H9 (cell line): ENCODE data around the gene PSMD1. TPM values are rescaled to one million over a fixed set of nuclear protein-coding genes. Genes with fewer than 3 reads are reported as not detected.

Experiments used
- DNase-seq: peaks from one replicate; pipeline ENCODE4 v3.0.0-alpha.2; 2017
- H2AFZ ChIP-seq: one replicate; pipeline ENCODE4 v1.6.1; 2013; ENCODE audit warnings: mild to moderate bottlenecking, low read length, control low read depth, moderate library complexity
- H2AK5ac ChIP-seq: 2 replicates; pipeline ENCODE4 v1.6.1; 2013; ENCODE audit warnings: low read length, control low read depth, mixed read lengths; ENCODE audit not compliant: insufficient read length
- H2BK120ac ChIP-seq: one replicate; pipeline ENCODE4 v1.6.1; 2013; ENCODE audit warnings: low read depth, mild to moderate bottlenecking, low read length, control low read depth, inconsistent platforms; ENCODE audit not compliant: poor library complexity, severe bottlenecking
- H2BK12ac ChIP-seq: 2 replicates; pipeline ENCODE4 v1.6.1; 2013; ENCODE audit warnings: low read length, control low read depth, mixed read lengths, low read depth; ENCODE audit not compliant: insufficient read length
- H2BK15ac ChIP-seq: 2 replicates; pipeline ENCODE4 v1.6.1; 2013; ENCODE audit warnings: low read depth, low read length, control low read depth
- H2BK20ac ChIP-seq: one replicate; pipeline ENCODE4 v1.6.1; 2013; ENCODE audit warnings: low read depth, mild to moderate bottlenecking, low read length, control low read depth, inconsistent platforms; ENCODE audit not compliant: poor library complexity, severe bottlenecking
- H2BK5ac ChIP-seq: 2 replicates; pipeline ENCODE4 v1.6.1; 2013; ENCODE audit warnings: low read length, control low read depth, mixed read lengths; ENCODE audit not compliant: insufficient read length
- H3K14ac ChIP-seq: 2 replicates; pipeline ENCODE4 v1.6.1; 2013; ENCODE audit warnings: low read length, control low read depth; ENCODE audit not compliant: insufficient read depth
- H3K18ac ChIP-seq: 2 replicates; pipeline ENCODE4 v1.6.1; 2013; ENCODE audit warnings: low read depth, mild to moderate bottlenecking, mixed read lengths, low read length, control low read depth; ENCODE audit not compliant: insufficient read length
- H3K23ac ChIP-seq: 2 replicates; pipeline ENCODE4 v1.6.1; 2013; ENCODE audit warnings: low read length, control low read depth, mixed read lengths, low read depth; ENCODE audit not compliant: insufficient read length
- H3K23me2 ChIP-seq: 2 replicates; pipeline ENCODE4 v1.6.1; 2013; ENCODE audit warnings: low read depth, mild to moderate bottlenecking, mixed read lengths, low read length, control low read depth; ENCODE audit not compliant: insufficient read length, poor library complexity, severe bottlenecking
- H3K27ac ChIP-seq: 2 replicates; pipeline ENCODE4 v1.5.1; 2013; ENCODE audit warnings: low read length, control low read depth, mixed read lengths, low read depth; ENCODE audit not compliant: insufficient read length
- H3K27me3 ChIP-seq: 2 replicates; pipeline ENCODE4 v1.6.1; 2013; ENCODE audit warnings: low read length, control low read depth, inconsistent platforms; ENCODE audit not compliant: insufficient read depth
- H3K4ac ChIP-seq: 2 replicates; pipeline ENCODE4 v1.6.1; 2013; ENCODE audit warnings: low read depth, mild to moderate bottlenecking, control low read depth, inconsistent platforms, low read length, moderate library complexity
- H3K4me1 ChIP-seq: 2 replicates; pipeline ENCODE4 v1.6.1; 2013; ENCODE audit warnings: low read length, control low read depth, inconsistent platforms; ENCODE audit not compliant: insufficient read depth
- H3K4me2 ChIP-seq: 2 replicates; pipeline ENCODE4 v1.6.1; 2013; ENCODE audit warnings: low read length, control low read depth, mixed read lengths; ENCODE audit not compliant: insufficient read length, insufficient read depth
- H3K56ac ChIP-seq: 2 replicates; pipeline ENCODE4 v1.6.1; 2013; ENCODE audit warnings: low read depth, mild to moderate bottlenecking, mixed read lengths, low read length, control low read depth; ENCODE audit not compliant: insufficient read length
- H3K79me1 ChIP-seq: 2 replicates; pipeline ENCODE4 v1.6.1; 2013; ENCODE audit warnings: low read depth, mild to moderate bottlenecking, moderate library complexity, low read length, control low read depth, inconsistent platforms; ENCODE audit not compliant: insufficient read depth, poor library complexity, severe bottlenecking
- H3K79me2 ChIP-seq: 2 replicates; pipeline ENCODE4 v1.6.1; 2013; ENCODE audit warnings: low read length, control low read depth, inconsistent platforms; ENCODE audit not compliant: insufficient read depth
- H3K9ac ChIP-seq: 2 replicates; pipeline ENCODE4 v1.6.1; 2013; ENCODE audit warnings: low read length, control low read depth, mixed read lengths; ENCODE audit not compliant: insufficient read length; ENCODE audit errors: extremely low read depth
- H3K9me3 ChIP-seq: one replicate; pipeline ENCODE4 v1.6.1; 2013; ENCODE audit warnings: low read depth, low read length, inconsistent platforms; ENCODE audit not compliant: control insufficient read depth
- H3T11ph ChIP-seq: one replicate; pipeline ENCODE4 v1.6.1; 2013; ENCODE audit warnings: mild to moderate bottlenecking, low read length, control low read depth, inconsistent platforms
- H4K20me1 ChIP-seq: one replicate; pipeline ENCODE4 v1.6.1; 2013; ENCODE audit not compliant: control insufficient read depth, insufficient read length, insufficient read depth
- H4K5ac ChIP-seq: 2 replicates; pipeline ENCODE4 v1.6.1; 2013; ENCODE audit warnings: low read depth, mild to moderate bottlenecking, mixed read lengths, low read length, control low read depth; ENCODE audit not compliant: insufficient read length
- H4K8ac ChIP-seq: replicated peaks from 2 replicates; pipeline ENCODE4 v1.6.1; 2013; ENCODE audit warnings: low read length, control low read depth, mixed read lengths, low read depth; ENCODE audit not compliant: insufficient read length
- H4K91ac ChIP-seq: 2 replicates; pipeline ENCODE4 v1.6.1; 2013; ENCODE audit warnings: low read depth, mild to moderate bottlenecking, moderate library complexity, mixed read lengths, low read length, control low read depth; ENCODE audit not compliant: insufficient read length
- H3K27ac Mint-ChIP-seq, 3 experiments: 2 replicates in 2 of 3; 3 replicates in 1 of 3; pipeline ENCODE4 v1.8.0; 2020 to 2021; ENCODE audit warnings: mixed read lengths in 3 of 3, mild to moderate bottlenecking in 1 of 3, moderate library complexity in 1 of 3
- H3K27me3 Mint-ChIP-seq: 2 replicates; pipeline ENCODE4 v1.8.0; 2021; ENCODE audit warnings: low read depth, mild to moderate bottlenecking, moderate library complexity, mixed read lengths
- H3K36me3 Mint-ChIP-seq, 3 experiments: 2 replicates in 2 of 3; 3 replicates in 1 of 3; pipeline ENCODE4 v1.8.0; 2020 to 2021; ENCODE audit warnings: low read depth in 3 of 3, mixed read lengths in 3 of 3; ENCODE audit not compliant: insufficient read depth in 1 of 3
- H3K4me1 Mint-ChIP-seq, 2 experiments: 2 replicates each; pipeline ENCODE4 v1.8.0; 2020; ENCODE audit warnings: mixed read lengths in 2 of 2
- H3K4me3 Mint-ChIP-seq, 2 experiments: 2 replicates in 1 of 2; 3 replicates in 1 of 2; pipeline ENCODE4 v1.8.0; 2020 to 2021; ENCODE audit warnings: mild to moderate bottlenecking in 2 of 2, mixed read lengths in 2 of 2, moderate library complexity in 1 of 2
- H3K9me3 Mint-ChIP-seq, 2 experiments: 2 replicates in 1 of 2; 3 replicates in 1 of 2; pipeline ENCODE4 v1.8.0; 2020; ENCODE audit warnings: mild to moderate bottlenecking in 2 of 2, mixed read lengths in 2 of 2, moderate library complexity in 1 of 2
- CTCF ChIP-seq: fragments of 200-600 bp; sonication (generic); conservative IDR thresholded peaks from 3 replicates; pipeline ENCODE4 v1.8.0; 2021; ENCODE audit warnings: antibody characterized with exemption, mild to moderate bottlenecking
- WGBS: extraction: QIAGEN DNeasy Blood & Tissue Kit; methylation state at CpG from one replicate; pipeline ENCODE4 v1.1.7; 2013; ENCODE audit warnings: missing lambda C conversion rate, low lambda C conversion rate, mixed read lengths; ENCODE audit not compliant: insufficient read length; ENCODE audit errors: extremely low coverage; 5-methylcytosine and 5-hydroxymethylcytosine counted together
- total RNA-seq: library from RNA; stranded (reverse); gene quantifications from 2 replicates; pipeline ENCODE4 v1.2.1, GENCODE V29; 2021

The PSMD1 gene
- total RNA-seq, 1 experiment from 2014 or later = 166 TPM

- no peaks in the 10 kb centered on the region for H3K4me1 ChIP-seq
- no peak overlapping the region for H4K91ac ChIP-seq
- peaks cover 0 to 10% (median 0%) of the 10 kb centered on the region in 3 experiments; a peak in 3 of 7 replicates for H3K36me3 Mint-ChIP-seq
- no peak overlapping the region for H3K56ac ChIP-seq
- H3K27me3 Mint-ChIP-seq = no peaks in the 10 kb centered on the region
- no peak overlapping the region for H4K5ac ChIP-seq
- DNase-seq = no peak
- no peak overlapping the region for H3K9ac ChIP-seq
- H2AK5ac ChIP-seq = no peak overlapping the region
- peaks cover 3 to 7% of the 10 kb centered on the region in 2 experiments; a peak in 2 of 4 replicates for H3K4me1 Mint-ChIP-seq
- no peaks in the 10 kb centered on the region for H3K9me3 Mint-ChIP-seq
- H3K23me2 ChIP-seq = no peaks in the 10 kb centered on the region
- no peak overlapping the region for H3K4me2 ChIP-seq
- H3K27me3 ChIP-seq = no peaks in the 10 kb centered on the region
- H3K4me3 Mint-ChIP-seq = no peak overlapping the region
- H2AFZ ChIP-seq = no peak overlapping the region
- H3K23ac ChIP-seq = no peak overlapping the region
- no peak overlapping the region for H3K14ac ChIP-seq
- H2BK20ac ChIP-seq = no peak overlapping the region
- H2BK5ac ChIP-seq = no peak overlapping the region
- H3T11ph ChIP-seq = no peak overlapping the region
- no peak overlapping the region for H3K18ac ChIP-seq
- H2BK120ac ChIP-seq = no peak overlapping the region
- H3K4ac ChIP-seq = no peak overlapping the region
- no peak overlapping the region for H3K27ac Mint-ChIP-seq
- H3K27ac ChIP-seq = no peak overlapping the region
- H2BK12ac ChIP-seq = no peak overlapping the region
- H2BK15ac ChIP-seq = no peak overlapping the region
- no peaks in the 10 kb centered on the region for H3K9me3 ChIP-seq
- no CpG with 5 or more reads among the region's 8 CpGs for WGBS
- no peak for TF ChIP-seq CTCF
- H4K20me1 ChIP-seq = no peaks in the 10 kb centered on the region
- no peak overlapping the region for H4K8ac ChIP-seq
- no peaks in the 10 kb centered on the region for H3K79me1 ChIP-seq
- H3K79me2 ChIP-seq = no peaks in the 10 kb centered on the region
These were observed 82.0 kb downstream of the PSMD1 start for GRCh38 chr2:231138699-231139098.
